NCI-H748 (cell line): ENCODE results near the gene TMPRSS11A.

Source experiments
- DNase-seq: peaks from one replicate; lab custom pipeline; 2025; ENCODE audit not compliant: unreplicated experiment; lab: John Stamatoyannopoulos, UW

Gene TMPRSS11A

GRCh38 chr4:67874986-67875385 lies 88.3 kb downstream of the TMPRSS11A start:
- no peak for DNase-seq

GRCh38 chr4:67873116-67873515 lies 90.2 kb downstream of the TMPRSS11A start:
- DNase-seq = no peak

GRCh38 chr4:67871867-67872266 lies 91.4 kb downstream of the TMPRSS11A start:
- peak; percentile 27 for DNase-seq

- no peak for DNase-seq
Measured at GRCh38 chr4:67869580-67870190, 93.6 kb downstream of the TMPRSS11A start.

GRCh38 chr4:67861513-67861912 lies 101.8 kb downstream of the TMPRSS11A start:
- peak; percentile 46 for DNase-seq
